HEK293 (cell line): ENCODE measurements around the gene ZNF236.
A peak's percentile ranks its signal among the peaks of the same experiment; 100 is the strongest.

Source experiments
- CTCF ChIA-PET: fragments of 350-600 bp; formaldehyde crosslinking; extraction: SDS; loops from one replicate; lab custom pipeline; 2021; ENCODE audit warnings: antibody characterized with exemption; lab: Yijun Ruan, JAX
- POLR2A ChIA-PET: fragments of 300-600 bp; formaldehyde crosslinking; extraction: SDS; loops from one replicate; lab custom pipeline; 2020; ENCODE audit warnings: antibody characterized with exemption, inconsistent platforms; lab: Yijun Ruan, JAX
- H3K27ac ChIP-seq: fragments of 200-500 bp; sonication (Bioruptor generic); 2 replicates; pipeline ENCODE4 v1.5.1; 2014; ENCODE audit warnings: low read depth, low read length, control low read depth, inconsistent platforms; ENCODE audit errors: extremely low read depth
- H3K36me3 ChIP-seq, 2 experiments: fragments of 200-500 bp in 1 of 2; sonication (Bioruptor generic) in 1 of 2; 1 replicate in 1 of 2; 2 replicates in 1 of 2; pipeline ENCODE4 v1.5.1; 2014 to 2017; ENCODE audit warnings: inconsistent platforms in 2 of 2, low read length in 2 of 2; ENCODE audit not compliant: control insufficient read depth in 2 of 2, insufficient read depth in 1 of 2
- H3K4me1 ChIP-seq: fragments of 200-500 bp; sonication (Bioruptor generic); 2 replicates; pipeline ENCODE4 v1.5.1; 2014; ENCODE audit warnings: mild to moderate bottlenecking, low read length, inconsistent platforms; ENCODE audit not compliant: control insufficient read depth, insufficient read depth
- H3K4me3 ChIP-seq: 2 replicates; pipeline ENCODE4 v1.5.1; 2011; ENCODE audit warnings: low read depth, mild to moderate bottlenecking, control low read depth, low read length, moderate library complexity
- H3K9me3 ChIP-seq: fragments of 200-500 bp; sonication (Bioruptor generic); 2 replicates; pipeline ENCODE4 v1.5.1; 2014; ENCODE audit warnings: low read depth, low read length, inconsistent platforms; ENCODE audit not compliant: control insufficient read depth, insufficient read depth
- BCL11B ChIP-seq: fragments of 450-650 bp; formaldehyde crosslinking; IDR thresholded peaks from 2 replicates; pipeline ENCODE4 v1.5.1; 2016; ENCODE audit warnings: low read depth, missing biosample characterization, missing genetic modification characterization
- EGR2 ChIP-seq: fragments of 450-650 bp; formaldehyde crosslinking; IDR thresholded peaks from 2 replicates; pipeline ENCODE4 v1.5.1; 2016; ENCODE audit warnings: low read depth, missing biosample characterization, missing genetic modification characterization
- IKZF3 ChIP-seq: fragments of 450-650 bp; IDR thresholded peaks from 2 replicates; pipeline ENCODE4 v1.5.0; 2018; ENCODE audit warnings: missing biosample characterization, mild to moderate bottlenecking, missing genetic modification characterization, moderate library complexity
- KLF9 ChIP-seq: fragments of 450-650 bp; formaldehyde crosslinking; IDR thresholded peaks from 2 replicates; pipeline ENCODE4 v1.5.1; 2016; ENCODE audit warnings: missing biosample characterization, missing genetic modification characterization, low read depth
- MYNN ChIP-seq: fragments of 450-650 bp; formaldehyde crosslinking; IDR thresholded peaks from 2 replicates; pipeline ENCODE4 v1.5.1; 2016; ENCODE audit warnings: missing biosample characterization, missing genetic modification characterization, borderline replicate concordance
- SCRT1 ChIP-seq: fragments of 450-650 bp; formaldehyde crosslinking; IDR thresholded peaks from 2 replicates; pipeline ENCODE4 v1.5.1; 2016; ENCODE audit warnings: missing biosample characterization, missing genetic modification characterization, borderline replicate concordance
- SCRT2 ChIP-seq: fragments of 450-650 bp; formaldehyde crosslinking; IDR thresholded peaks from 2 replicates; pipeline ENCODE4 v1.5.1; 2016; ENCODE audit warnings: missing biosample characterization, missing genetic modification characterization
- SP3 ChIP-seq: fragments of 450-650 bp; formaldehyde crosslinking; IDR thresholded peaks from 2 replicates; pipeline ENCODE4 v1.5.1; 2016; ENCODE audit warnings: missing biosample characterization, missing genetic modification characterization
- SP7 ChIP-seq: fragments of 450-650 bp; formaldehyde crosslinking; IDR thresholded peaks from 2 replicates; pipeline ENCODE4 v1.5.1; 2016; ENCODE audit warnings: missing biosample characterization, missing genetic modification characterization
- ZBTB17 ChIP-seq: fragments of 450-650 bp; formaldehyde crosslinking; IDR thresholded peaks from 2 replicates; pipeline ENCODE4 v1.5.1; 2016; ENCODE audit warnings: missing biosample characterization, missing genetic modification characterization
- ZBTB8A ChIP-seq: fragments of 450-650 bp; formaldehyde crosslinking; IDR thresholded peaks from 2 replicates; pipeline ENCODE4 v1.5.1; 2016; ENCODE audit warnings: missing biosample characterization, missing genetic modification characterization
- ZFHX2 ChIP-seq: fragments of 450-650 bp; formaldehyde crosslinking; conservative IDR thresholded peaks from 2 replicates; pipeline ENCODE4 v1.5.1; 2016; ENCODE audit warnings: missing biosample characterization, missing genetic modification characterization
- ZFP37 ChIP-seq: fragments of 450-650 bp; formaldehyde crosslinking; IDR thresholded peaks from 2 replicates; pipeline ENCODE4 v1.5.1; 2016; ENCODE audit warnings: missing biosample characterization, missing genetic modification characterization
- ZFP69B ChIP-seq: fragments of 450-650 bp; formaldehyde crosslinking; IDR thresholded peaks from 2 replicates; pipeline ENCODE4 v1.5.1; 2016; ENCODE audit warnings: missing biosample characterization, missing genetic modification characterization
- ZNF133 ChIP-seq: fragments of 450-650 bp; formaldehyde crosslinking; IDR thresholded peaks from 2 replicates; pipeline ENCODE4 v1.5.1; 2016; ENCODE audit warnings: missing biosample characterization, missing genetic modification characterization
- ZNF146 ChIP-seq: fragments of 450-650 bp; formaldehyde crosslinking; IDR thresholded peaks from 2 replicates; pipeline ENCODE4 v1.5.1; 2016; ENCODE audit warnings: missing biosample characterization, missing genetic modification characterization
- ZNF266 ChIP-seq: fragments of 450-650 bp; formaldehyde crosslinking; IDR thresholded peaks from 2 replicates; pipeline ENCODE4 v1.5.1; 2016; ENCODE audit warnings: missing biosample characterization, missing genetic modification characterization, low read depth
- ZNF274 ChIP-seq, 2 experiments: fragments of 200-500 bp in 1 of 2; fragments of 450-650 bp in 1 of 2; sonication (Bioruptor generic) in 1 of 2; formaldehyde crosslinking in 1 of 2; IDR thresholded peaks; 2 replicates each; pipeline versions ENCODE4 v1.5.1 to v1.6.1; 2014 to 2016; ENCODE audit warnings: borderline replicate concordance in 1 of 2, inconsistent platforms in 1 of 2, low read length in 1 of 2, missing biosample characterization in 1 of 2, missing genetic modification characterization in 1 of 2
- ZNF302 ChIP-seq: fragments of 450-650 bp; formaldehyde crosslinking; IDR thresholded peaks from 2 replicates; pipeline ENCODE4 v1.5.1; 2016; ENCODE audit warnings: missing biosample characterization, missing genetic modification characterization, low read depth
- ZNF48 ChIP-seq: fragments of 450-650 bp; formaldehyde crosslinking; IDR thresholded peaks from 2 replicates; pipeline ENCODE4 v1.5.1; 2016; ENCODE audit warnings: missing biosample characterization, missing genetic modification characterization
- ZNF544 ChIP-seq: fragments of 450-650 bp; formaldehyde crosslinking; IDR thresholded peaks from 2 replicates; pipeline ENCODE4 v1.5.0; 2017; ENCODE audit warnings: missing biosample characterization, missing genetic modification characterization
- ZNF600 ChIP-seq: fragments of 450-650 bp; formaldehyde crosslinking; IDR thresholded peaks from 2 replicates; pipeline ENCODE4 v1.5.1; 2016; ENCODE audit warnings: missing biosample characterization, missing genetic modification characterization
- ZNF621 ChIP-seq: fragments of 450-650 bp; formaldehyde crosslinking; IDR thresholded peaks from 2 replicates; pipeline ENCODE4 v1.5.1; 2017; ENCODE audit warnings: missing biosample characterization, missing genetic modification characterization
- ZNF707 ChIP-seq: fragments of 450-650 bp; formaldehyde crosslinking; IDR thresholded peaks from 2 replicates; pipeline ENCODE4 v1.5.1; 2016; ENCODE audit warnings: missing biosample characterization, missing genetic modification characterization

The ZNF236 gene

GRCh38 chr18:76955524-76956170 is 133.3 kb downstream of the ZNF236 start:
- ChIA-PET CTCF (interaction anchor here (0.6 to 1.3 kb wide), 3 partner anchors 41 to 154 kb away, joined by 3 to 4 read pairs (median 3); no protein-coding TSS in a partner anchor), POLR2A (no interaction called here)
- Histone ChIP-seq H3K27ac (no peak overlapping the region), H3K4me1 (peaks cover 11% of the 10 kb centered on the region), H3K9me3 (no peaks in the 10 kb centered on the region), H3K4me3 (no peak overlapping the region), H3K36me3 (peaks cover 14 to 78% of the 10 kb centered on the region in 2 experiments; a peak in 2 of 3 replicates)
- no peak for TF ChIP-seq ZBTB17
- TF ChIP-seq ZBTB8A (tag by site-specific recombination): no peak
- no peak for TF ChIP-seq SP7 (tag by site-specific recombination)
- TF ChIP-seq ZFP69B (tag by site-specific recombination): no peak
- TF ChIP-seq ZFP37 (tag by site-specific recombination): no peak
- no peak for TF ChIP-seq ZNF133 (tag by site-specific recombination)
- TF ChIP-seq ZNF302 (tag by site-specific recombination): no peak
- no peak for TF ChIP-seq KLF9 (tag by site-specific recombination)
- TF ChIP-seq ZNF266 (tag by site-specific recombination): no peak
- TF ChIP-seq ZNF544 (tag by site-specific recombination): no peak

DNA sequence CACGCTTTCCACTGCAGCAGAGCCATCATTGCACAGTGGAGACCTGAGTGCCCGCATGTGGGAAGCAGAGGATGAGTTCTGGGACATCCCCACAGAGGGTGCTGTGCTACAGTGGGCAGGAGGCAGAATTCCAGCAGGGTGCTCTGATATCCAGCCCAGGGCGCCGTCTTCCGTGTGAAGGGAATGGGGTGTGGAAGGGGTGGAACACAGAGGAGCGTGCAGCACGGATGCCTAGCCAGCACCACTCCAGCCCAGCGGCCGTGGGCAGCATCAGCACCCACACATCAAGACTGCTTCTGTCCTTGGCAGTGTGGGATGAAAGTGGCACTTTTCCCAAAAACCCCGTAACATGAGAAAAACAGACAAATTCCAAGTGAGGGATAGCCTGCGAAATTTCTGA is 134.3 kb downstream of the ZNF236 start:
- peaks cover 11% of the 10 kb centered on the region for H3K4me1 ChIP-seq
- H3K4me3 ChIP-seq: no peak overlapping the region
- peak; percentile 75 for TF ChIP-seq ZFHX2 (tag by site-specific recombination)
- TF ChIP-seq IKZF3 (tag by site-specific recombination): no peak
- no peak for TF ChIP-seq MYNN (tag by site-specific recombination)
- peak; percentile 41; the same call in 1 of the 2 replicates for TF ChIP-seq EGR2 (tag by site-specific recombination)
- no peak for TF ChIP-seq SCRT2 (tag by site-specific recombination)
- TF ChIP-seq ZNF621: no peak
- no peak for TF ChIP-seq ZNF274 (IDR thresholded peaks at IDR 0.05; ENCODE audit: low read length)
- TF ChIP-seq ZNF274 (tag by site-specific recombination; IDR thresholded peaks at IDR 0.05; ENCODE audit: borderline replicate concordance): no peak
- TF ChIP-seq SP3: no peak
- TF ChIP-seq ZNF600: no peak
- no peak for TF ChIP-seq ZNF146 (tag by site-specific recombination)
- TF ChIP-seq ZNF48 (tag by site-specific recombination): no peak
- no peaks in the 10 kb centered on the region for H3K9me3 ChIP-seq
- no peak overlapping the region for H3K27ac ChIP-seq
- peaks cover 17 to 77% of the 10 kb centered on the region in 2 experiments for H3K36me3 ChIP-seq
- POLR2A ChIA-PET: no interaction called here
- CTCF ChIA-PET: no interaction called here

GRCh38 chr18:76957384-76958355 is 135.3 kb downstream of the ZNF236 start:
- TF ChIP-seq BCL11B (tag by site-specific recombination) (no peak), SCRT2 (tag by site-specific recombination) (peak; percentile 74), SCRT1 (peak; percentile 63; the same call in 1 of the 2 replicates), ZNF707 (no peak)
- Histone ChIP-seq H3K27ac (no peak overlapping the region), H3K4me1 (peaks cover 11% of the 10 kb centered on the region), H3K4me3 (no peak overlapping the region), H3K9me3 (no peaks in the 10 kb centered on the region), H3K36me3 (peaks cover 9 to 67% of the 10 kb centered on the region in 2 experiments)
- POLR2A ChIA-PET: no interaction called here
- CTCF ChIA-PET: interaction anchor here (0.9 to 1.9 kb wide), 3 partner anchors 25 to 156 kb away, joined by 4 to 6 read pairs (median 4); no protein-coding TSS in a partner anchor
